ENCODE measurements around the gene ARMH3.

ARMH3 gene

DNA sequence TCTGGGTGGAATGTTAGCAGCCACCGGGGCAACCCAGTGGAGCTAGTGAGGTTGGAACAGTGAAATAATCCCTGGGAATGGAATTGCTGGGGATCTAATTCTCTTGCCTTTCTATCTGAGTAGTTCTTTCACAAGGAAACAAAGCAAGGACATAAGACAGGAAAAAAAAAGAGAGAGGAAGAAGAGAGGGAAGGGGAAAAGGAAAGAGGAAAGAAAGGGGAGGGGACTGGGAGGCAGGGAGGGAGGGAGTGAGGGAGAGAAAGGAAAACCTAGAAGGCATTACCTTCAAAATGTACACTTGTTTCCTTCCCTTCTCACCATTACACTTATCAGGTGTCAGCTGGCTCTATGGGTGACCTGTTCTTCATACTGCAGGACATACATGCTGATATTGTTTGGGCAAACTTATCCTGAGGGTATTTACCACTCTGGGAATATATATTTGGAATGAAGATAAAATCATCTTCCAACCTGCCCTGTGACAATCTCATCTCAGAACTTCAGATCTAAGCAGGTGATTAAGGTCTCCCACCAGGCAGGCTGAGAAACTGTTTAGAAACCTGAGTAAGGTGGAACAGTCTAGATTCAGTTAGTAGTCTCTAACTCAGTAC, 162.4 kb downstream of the ARMH3 start:
- DNase-seq, result no peak

DNA sequence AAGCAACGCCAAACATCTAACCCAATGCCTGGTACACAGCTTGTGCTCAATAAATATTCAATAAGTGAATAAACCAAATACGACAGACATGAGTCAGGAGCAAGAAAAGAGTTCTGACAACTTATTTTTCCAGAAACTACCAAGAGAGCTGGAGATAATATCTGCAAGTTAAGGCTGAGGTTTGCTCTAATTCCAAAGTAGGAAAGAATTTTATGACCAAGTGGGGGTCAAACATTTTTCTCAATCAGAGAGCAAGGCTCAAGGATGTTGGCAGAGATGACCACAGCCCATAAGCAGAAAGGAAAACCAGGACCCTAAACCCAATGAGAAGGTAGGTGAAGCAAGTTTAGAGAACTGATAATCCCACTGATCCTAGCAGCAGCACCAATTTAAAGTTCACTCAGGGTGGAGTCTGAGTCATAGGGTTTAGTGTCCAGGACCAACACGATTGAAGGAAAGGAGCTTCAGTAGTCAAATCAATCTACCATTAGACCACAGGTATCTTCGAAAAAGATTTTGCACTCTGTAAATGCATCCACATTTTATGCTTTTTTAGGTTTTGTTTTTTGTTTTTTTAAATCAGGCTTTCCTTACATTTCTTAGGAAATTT, 163.1 kb downstream of the ARMH3 start:
- no peak for DNase-seq

GRCh38 chr10:101889256-101890210, 166.4 kb downstream of the ARMH3 start:
- no peak for DNase-seq

DNA sequence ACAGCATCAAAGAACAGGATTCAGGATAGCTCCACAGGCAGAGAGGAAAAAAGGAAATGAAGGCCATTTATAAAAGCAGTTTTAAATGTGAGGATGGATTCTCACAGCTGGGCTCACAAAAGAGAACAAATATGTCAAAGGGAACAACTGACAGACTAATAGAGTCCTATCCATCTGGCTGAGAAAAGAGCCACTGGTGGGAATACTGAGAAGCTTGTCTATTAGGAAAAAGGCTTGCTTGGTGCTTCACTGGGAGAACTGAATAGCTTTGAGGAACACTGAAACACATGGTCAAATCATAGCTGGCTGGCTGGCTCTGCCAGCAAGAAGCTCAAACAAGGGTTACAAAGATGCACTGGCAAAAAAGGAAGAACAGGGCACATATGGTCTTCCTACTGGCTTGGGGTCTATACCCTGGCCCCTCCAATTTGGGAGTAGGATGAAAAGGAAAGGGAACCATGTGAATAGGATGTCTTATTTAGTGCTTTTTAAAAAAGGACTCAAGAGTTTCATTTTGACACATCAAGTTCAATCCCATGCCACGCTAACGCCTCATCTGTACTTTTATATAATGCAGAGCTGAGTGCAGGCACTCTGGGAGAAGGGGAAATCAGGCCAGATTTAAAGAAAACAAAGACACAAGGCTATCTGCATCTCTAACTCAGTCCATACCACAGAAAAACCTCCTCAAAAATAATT, 167.6 kb downstream of the ARMH3 start:
- DNase-seq, result no peak

DNA sequence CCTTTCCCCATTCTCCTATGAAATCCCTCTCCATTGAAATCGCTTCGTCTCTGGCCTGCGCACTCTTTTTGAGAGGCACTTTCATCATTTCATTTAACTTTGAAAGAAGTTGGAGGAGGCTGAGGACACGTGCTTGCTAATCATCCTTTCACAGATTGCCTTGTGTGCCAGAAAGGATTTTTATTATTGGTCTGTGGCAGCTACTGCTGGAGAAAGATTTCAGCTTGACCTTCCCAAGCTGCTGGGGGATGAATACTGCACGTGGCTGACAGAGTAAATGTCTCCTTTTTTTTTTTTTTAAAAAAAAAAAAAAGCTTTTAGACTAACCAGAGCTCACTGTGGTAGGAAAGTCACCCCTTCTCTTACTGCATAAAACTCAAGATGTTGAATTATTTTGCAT, 168.2 kb downstream of the ARMH3 start:
- no peak for DNase-seq

DNA sequence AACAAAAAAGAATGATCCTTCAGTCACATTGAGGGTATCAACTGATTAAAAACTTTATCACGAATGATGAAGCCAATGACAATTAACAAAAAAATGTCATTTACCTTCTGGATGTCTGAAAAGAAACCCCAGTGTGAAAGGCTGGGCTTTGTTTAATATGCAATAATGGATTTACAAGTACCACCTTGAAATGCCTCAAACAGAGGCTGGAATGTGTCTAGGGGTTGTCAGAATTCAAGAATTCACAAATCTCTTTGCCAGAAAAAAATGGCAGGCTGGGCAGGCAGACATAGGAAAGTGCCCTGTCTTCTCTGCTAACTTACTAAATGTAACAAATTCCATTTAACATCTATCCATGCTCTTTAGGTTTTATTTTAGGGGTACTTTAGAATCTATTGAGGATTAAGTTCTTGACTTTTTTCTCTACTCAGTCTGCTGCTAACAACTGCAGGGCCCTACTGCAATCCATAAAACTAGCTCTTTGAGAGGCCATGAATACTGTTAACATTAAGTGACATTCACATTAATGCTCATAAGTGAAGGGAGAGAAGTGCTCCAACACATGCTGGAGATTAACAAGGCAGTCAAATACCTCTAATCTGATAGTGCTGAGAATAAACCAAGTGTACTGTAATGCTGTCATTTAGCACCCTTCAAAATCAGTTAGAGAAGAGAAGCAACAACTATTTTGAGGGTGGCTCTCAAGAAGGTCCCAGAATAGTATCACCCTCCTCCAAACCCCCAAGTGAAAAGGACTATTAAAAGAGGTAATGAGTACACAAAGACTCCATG, 169.3 kb downstream of the ARMH3 start:
- no peak for DNase-seq

DNA sequence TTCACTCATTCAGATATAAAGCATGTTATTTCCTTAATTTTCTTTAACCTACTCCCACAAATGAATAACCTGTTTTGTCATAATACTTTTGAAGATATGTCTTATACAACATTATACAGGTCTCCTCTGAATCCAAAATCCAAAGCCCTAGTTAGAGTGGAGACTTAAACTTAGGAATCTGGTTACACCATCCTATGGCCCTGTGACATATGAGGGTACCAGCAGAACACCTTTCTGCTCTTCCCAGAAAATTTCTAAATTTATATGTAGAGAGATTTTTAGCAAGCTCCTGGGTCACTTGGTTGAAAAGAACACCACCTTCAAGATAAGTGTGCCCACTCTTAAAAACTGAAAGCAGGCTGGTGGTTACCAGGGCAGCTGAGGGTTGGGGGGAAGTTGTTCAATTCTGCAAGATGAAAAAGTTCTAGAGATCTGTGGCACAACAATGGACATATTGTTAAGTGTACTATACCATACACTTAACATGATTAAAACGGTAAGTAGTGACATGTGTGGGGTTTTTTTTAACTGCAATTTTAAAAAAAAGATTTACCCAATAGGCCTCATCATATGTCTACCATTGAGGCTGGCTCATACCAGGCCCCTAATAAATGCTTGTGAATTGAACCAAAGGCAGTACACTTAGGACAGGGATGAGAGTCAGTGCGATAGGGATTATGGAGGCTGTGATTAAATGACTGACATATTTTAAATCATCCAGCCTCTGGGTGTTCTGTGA, 174.8 kb downstream of the ARMH3 start:
- DNase-seq, result no peak

GRCh38 chr10:101880232-101880573, 175.8 kb downstream of the ARMH3 start:
- no peak for DNase-seq

DNA sequence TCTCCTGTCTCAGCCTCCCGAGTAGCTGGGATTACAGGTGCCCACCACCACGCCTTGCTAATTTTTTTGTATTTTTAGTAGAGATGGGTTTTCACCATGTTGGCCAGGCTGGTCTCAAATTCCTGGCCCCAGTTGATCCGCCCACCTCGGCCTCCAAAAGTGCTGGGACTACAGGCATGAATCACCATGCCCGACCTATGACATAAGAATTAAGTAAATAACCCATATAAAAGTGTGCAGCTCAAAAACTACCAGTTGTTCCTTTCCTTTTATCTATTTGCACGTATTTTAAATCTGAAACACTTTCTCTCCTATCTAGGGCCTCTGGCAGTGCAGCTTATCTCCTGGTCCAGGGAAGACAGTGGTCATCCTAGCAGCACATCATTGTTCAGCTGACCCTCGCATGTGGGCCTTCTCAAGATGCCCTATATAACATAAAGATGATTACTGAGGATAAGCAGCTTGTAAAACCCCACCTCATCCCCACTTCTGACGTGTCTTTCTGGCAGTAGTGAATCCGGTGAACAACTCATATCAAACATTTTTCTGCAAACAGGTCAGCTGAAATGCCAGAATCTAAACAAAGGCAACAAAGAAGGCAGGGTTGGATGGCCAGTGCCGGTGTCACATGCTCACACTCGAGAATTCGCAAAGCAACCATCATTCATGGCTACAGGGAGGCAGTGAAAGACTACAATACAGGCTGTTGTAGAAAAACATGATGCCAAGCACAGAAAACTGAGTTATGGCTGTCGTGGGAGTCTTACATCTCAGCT, 176.3 kb downstream of the ARMH3 start:
- DNase-seq, result no peak

DNA sequence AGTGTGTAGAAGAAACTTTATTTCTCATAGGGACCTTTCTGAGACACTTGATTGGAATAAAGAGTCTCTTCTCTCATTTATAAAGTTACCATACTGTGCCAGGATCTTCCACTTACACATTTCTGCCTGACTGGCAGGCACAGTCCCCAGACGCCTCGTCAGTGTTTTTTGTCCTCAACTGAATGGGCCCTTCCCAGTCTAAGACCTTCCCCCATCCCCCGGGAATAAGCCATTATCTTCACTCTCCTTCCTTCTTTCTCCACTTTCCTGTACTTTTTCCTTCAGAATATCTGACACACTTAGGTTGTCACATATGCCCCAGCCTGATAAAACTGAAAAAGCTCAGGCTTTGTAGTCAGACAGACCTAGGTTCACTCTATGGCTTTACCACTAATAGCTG, 177.1 kb downstream of the ARMH3 start:
- DNase-seq, result no peak

GRCh38 chr10:101875068-101875688, 180.8 kb downstream of the ARMH3 start:
- DNase-seq, result no peak

DNA sequence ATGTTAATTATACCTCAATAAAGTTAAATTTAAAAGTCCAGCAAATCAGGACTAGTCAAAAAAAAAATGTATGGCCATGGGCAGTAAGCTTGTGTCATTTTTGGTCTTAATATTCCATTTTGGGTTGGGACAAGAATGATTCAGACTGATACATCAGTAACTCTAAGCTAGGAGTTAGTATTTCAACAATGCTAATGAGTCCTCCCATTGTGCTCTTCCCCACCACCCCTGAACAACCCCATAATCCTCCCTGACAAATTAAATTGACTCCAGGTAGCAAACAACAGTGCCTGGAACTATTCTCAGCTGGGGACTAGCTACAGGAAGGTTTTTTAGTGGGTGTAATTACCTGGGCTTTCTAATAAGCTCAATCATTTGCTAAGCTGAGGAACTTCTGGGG, 181.7 kb downstream of the ARMH3 start:
- DNase-seq, result no peak

DNA sequence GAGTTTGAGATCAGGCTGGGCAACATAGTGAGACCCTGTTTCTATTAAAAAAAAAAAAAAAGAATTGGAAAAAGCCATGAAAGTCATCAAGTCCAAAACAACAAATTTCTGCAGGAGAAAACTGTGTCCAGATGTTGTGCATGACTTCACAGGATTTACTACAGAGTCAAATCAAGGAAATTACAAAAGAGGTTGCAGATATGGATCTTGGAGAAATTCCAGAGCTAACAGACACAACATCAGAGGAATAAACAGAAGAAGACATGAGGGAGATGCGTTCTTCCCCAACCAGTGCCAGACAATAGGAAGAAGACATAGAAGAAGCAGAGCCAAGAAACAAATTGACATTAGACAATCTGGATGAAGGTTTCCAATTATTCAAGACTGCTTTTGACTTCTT, 188.0 kb downstream of the ARMH3 start:
- no peak for DNase-seq

- DNase-seq, result no peak
Observed at GRCh38 chr10:101859530-101859929, 196.4 kb downstream of the ARMH3 start.

DNA sequence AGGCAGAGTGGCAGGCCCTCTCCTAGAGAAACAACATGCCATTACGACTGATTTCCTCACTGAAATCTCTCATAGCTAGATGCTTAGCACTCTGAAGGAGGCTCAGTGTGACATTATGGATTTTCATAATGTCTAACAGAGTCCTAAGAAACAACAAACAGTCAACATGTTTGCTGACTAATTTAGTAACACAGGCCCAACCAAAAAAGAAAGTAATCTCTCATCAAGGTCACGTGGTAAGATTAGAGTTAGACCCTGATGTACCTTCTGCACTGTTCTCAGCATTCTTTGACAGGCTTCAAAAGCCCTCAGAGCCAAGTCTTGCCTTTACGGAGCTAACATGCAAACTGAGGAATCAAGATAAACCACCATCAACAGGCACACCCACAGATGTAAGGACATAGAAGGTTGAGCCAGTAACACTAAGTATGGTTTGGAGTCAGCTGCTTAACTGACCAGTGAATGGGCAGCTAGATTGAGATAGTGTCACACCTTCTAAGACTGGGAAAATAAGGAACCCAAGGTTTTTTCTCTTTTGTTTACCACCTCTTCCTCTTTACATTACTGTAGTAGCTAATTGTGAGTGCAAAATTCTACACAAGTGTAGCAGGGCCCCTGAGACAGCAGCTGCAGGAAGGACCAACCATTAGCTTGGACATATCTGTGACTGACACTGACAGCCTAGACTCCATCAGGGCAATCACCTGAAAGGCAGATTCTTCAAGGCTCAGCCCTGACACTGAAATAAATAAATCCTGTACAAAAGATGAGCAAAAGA, 197.1 kb downstream of the ARMH3 start:
- DNase-seq, result no peak

DNA sequence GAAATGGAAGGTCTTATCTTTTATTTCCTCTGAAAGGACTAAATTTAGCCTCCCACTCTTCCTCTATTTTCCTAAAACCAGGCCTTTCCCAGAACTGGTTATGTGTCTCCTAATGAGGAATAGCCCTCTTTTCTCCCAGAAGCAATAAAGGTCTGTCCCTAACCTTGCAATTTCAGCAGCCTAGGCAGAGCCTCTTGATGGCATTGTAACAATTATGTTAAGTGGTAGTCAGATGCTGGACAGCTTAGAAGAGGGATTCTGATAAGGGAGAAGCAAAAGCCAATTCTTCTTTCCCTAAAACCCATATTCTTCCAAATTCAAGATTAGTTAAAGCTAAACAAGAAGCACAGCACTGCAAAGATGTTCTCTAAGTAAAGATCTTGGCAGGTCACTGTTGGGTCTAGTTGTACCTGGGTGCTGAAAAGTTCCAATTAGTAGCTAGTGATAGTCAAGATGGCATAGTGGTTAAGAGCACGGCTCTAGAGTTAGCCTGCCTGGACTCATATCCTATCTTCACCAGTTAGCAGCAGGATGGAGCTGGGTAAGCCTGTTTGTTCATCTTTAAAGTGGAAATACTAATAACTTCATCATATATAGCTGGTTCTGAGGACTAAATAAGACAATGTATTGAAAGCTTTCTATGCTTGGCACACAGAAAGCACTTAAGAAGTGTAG, 198.0 kb downstream of the ARMH3 start:
- DNase-seq, result no peak

GRCh38 chr10:101856626-101857025, 199.3 kb downstream of the ARMH3 start:
- no peak for DNase-seq

DNA sequence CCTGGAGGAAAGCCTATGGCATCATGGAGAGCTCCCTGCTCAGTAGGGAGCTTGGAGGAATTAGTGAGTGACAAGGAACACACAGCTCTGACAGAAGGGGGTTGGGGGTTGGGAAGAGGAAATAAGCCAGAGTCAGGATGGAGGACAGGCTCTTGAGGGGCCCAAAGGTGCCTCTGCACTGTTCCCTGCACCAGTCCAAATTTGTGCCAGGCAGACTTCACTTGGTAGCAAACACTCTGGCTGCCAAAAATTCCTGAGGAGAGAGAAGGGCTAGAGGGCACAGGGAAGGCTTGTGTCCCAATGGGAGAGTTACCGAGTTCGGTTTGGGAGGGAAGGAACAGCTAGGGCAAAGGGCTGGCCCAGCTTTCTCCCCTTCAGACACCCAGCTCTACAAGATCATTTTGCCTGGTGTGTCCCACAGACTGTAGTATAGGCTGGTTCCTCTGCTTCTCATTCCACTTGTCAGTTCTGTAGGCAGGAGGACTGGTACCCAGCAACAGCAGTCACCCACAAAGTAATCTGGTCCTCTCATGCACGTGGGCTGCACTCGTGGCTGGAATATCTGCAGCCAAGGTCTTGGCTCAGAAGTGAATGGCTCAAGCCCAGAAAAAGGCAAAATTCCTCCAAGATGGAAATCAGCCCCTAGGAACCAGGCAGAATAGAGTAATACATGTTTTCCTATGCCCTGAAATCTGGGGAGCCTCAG, 204.4 kb downstream of the ARMH3 start:
- DNase-seq, result no peak

DNA sequence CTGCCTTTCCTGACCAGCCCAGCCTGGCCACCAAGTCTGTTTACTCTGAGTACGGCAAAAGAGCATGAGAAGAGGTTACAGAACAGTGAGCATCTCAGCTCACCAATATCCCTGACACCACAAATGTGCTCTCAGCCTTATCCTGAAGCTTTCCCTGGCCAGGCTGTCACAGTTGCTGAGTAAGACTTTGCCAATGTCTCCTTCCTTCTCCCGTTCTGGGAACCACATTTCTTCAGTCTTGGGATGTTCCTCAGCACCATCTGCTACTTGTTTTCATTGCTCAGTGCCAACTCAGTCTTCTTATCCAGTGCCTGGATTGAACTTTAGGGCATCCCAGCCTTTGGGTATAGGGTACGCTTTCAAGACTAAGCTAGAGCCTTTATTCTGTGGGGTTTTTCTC, 205.2 kb downstream of the ARMH3 start:
- no peak for DNase-seq
